GM21825 (cell line): ENCODE measurements around the gene CFAP45.

ENCODE experiments used
- ATAC-seq: cut with Tn5 transposase; IDR thresholded peaks from one replicate; pipeline ENCODE4 v1.9.1; 2021; ENCODE audit warnings: mild to moderate bottlenecking, moderate library complexity; ENCODE audit not compliant: unreplicated experiment

The CFAP45 gene

DNA sequence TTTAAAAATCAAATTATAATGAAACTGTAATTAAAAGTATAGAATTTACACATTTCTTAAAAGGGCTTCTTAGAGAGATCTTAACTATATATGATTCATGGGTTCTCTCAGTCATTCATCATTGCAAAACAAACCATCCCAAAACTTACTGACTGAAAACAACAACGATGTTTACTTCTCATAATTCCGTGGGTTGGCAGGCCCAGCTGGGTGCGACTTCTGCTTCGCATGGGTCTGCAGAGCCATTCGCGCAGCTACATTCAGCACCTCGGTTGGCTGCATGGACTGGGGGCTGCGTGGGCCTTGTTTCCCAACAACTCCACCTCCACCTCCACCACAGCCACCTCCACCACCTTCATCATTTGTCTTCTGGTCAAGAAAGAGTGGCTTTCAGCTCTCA, 69.2 kb downstream of the CFAP45 start:
- ATAC-seq: no peak

DNA sequence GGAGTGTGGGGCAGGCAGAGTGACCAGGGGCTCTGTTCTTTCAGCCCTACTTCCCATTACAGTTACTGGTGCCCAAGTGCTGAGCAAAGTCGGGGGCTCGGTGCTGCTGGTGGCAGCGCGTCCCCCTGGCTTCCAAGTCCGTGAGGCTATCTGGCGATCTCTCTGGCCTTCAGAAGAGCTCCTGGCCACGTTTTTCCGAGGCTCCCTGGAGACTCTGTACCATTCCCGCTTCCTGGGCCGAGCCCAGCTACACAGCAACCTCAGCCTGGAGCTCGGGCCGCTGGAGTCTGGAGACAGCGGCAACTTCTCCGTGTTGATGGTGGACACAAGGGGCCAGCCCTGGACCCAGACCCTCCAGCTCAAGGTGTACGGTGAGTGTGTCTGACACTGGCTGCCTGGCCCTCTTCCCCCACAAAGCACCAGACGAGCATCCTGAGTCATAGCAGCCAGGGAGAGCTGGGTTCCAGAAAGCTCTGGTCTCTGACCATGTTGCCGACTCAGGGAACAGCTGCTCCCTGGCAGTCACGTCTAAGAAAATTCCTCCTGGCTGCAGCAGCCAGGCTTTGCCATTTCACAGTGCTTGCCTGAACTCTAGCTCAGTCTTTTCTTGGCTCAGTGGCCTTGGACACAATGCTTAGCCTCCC, 70.0 kb downstream of the CFAP45 start:
- no peak for ATAC-seq

- ATAC-seq: peak; percentile 81
Measured at GRCh38 chr1:159829273-159829634, 70.7 kb downstream of the CFAP45 start.

DNA sequence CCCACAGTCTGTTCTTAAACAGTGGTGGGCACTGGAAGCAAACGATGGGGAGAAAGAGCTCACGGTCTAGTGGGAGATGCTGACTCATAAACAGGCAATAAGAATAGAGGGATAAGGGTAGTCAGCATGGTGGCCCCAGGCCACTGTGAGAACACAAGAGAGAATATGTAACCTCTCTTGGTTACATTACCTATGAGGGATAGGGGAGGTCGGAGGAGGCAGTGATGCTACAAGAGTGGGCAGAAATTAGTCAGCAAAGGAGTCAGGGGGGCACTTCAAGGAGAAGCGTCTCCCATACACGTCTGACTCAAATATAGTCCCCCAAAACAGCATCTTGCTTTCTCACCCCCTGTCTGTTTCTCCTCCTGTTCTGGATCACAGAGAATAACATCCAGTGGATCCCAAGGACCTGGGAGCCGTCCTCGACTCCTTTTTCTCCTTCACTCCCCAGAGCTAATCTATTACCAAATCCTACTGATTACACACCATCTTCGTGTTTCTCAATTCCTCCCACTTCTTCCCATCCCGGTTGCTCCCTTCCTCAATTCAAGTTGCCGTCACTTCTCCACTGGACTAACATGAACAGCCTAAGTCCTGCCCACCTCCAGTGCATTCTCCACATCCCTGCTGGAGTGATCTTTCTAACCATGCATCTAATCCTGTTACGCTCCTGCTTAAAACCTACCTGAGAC, 71.2 kb downstream of the CFAP45 start:
- no peak for ATAC-seq

DNA sequence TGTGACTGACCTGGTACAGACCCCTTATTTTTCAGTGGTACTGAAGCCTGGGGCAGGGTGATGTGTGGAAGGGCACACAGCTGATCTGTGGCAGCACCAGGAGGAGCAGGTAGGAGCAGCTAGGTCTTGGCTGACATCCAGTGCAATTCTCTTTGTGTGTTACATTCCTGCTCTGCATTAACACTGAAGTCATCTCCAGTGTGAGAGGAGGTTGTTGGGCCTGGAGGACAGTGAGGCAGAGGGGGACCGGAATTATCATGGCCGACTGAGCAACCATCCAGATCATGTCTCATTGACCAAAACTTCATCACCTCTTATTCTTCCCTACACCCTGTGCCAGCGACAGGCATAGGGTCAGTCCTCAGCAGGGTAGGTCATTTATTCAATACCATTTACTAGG, 71.8 kb downstream of the CFAP45 start:
- ATAC-seq: no peak

GRCh38 chr1:159827549-159827948, 72.4 kb downstream of the CFAP45 start:
- no peak for ATAC-seq

GRCh38 chr1:159827102-159827490, 72.9 kb downstream of the CFAP45 start:
- no peak for ATAC-seq

- no peak for ATAC-seq
Measured at GRCh38 chr1:159826441-159827101, 73.4 kb downstream of the CFAP45 start, which contains the start of gene SLAMF8. Gene SLAMF8 (plus strand): TSS chr1:159826873. CDS start chr1:159826899, 26 bp downstream.

- ATAC-seq: no peak
Measured at GRCh38 chr1:159825564-159825963, 74.4 kb downstream of the CFAP45 start.

DNA sequence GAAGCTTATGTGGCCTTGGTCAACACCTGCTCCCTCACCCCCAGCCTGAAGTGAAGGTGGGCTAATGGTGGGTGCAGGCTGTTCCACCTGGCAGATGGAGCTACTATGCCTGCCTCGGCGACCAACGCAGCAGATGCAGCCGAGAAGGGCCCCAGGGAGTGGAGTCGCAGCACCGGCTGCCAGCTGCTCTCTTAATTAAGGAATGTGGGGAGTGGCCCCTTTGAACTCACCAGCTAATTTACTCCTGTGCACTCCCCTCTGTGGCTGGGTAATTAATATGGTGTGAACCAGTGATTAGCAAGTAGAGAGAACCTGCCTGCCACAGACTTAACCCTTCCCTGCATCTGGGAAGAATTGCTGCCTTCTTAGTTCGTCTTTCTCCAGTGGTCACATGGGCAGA, 76.6 kb downstream of the CFAP45 start:
- no peak for ATAC-seq
